Body of pancreas (tissue), 4 donors: ENCODE measurements around the gene ADARB1. TPM values are rescaled to one million over a fixed set of nuclear protein-coding genes. Genes with fewer than 3 reads are reported as not detected.

ENCODE experiments used
- ATAC-seq: fragments of 150-250 bp; one replicate; pipeline ENCODE4 v1.9.1; 2016
- DNase-seq, 4 donors: peaks; one replicate each; pipeline ENCODE4 v3.0.0-alpha.2; 2019
- H3K27ac ChIP-seq, 4 donors: fragments of 200-600 bp; sonication (generic); 1 replicate in 3 of 4; 2 replicates in 1 of 4; pipeline versions ENCODE4 v1.5.1 to v1.6.1; 2016 to 2019; ENCODE audit warnings: mild to moderate bottlenecking in 1 of 4, mixed read lengths in 1 of 4, moderate library complexity in 1 of 4
- H3K27me3 ChIP-seq, 2 donors: fragments of 200-600 bp; sonication (generic); one replicate each; pipeline ENCODE4 v1.6.0; 2016; ENCODE audit warnings: mild to moderate bottlenecking in 1 of 2
- H3K36me3 ChIP-seq, 2 donors: fragments of 200-600 bp; sonication (generic); replicated peaks in 1 of 2; 2 replicates each; pipeline ENCODE4 v1.5.1; 2016; ENCODE audit warnings: low read depth in 2 of 2; ENCODE audit not compliant: insufficient read depth in 1 of 2
- H3K4me1 ChIP-seq: fragments of 200-600 bp; sonication (generic); one replicate; pipeline ENCODE4 v1.6.0; 2016
- H3K4me3 ChIP-seq, 2 donors: fragments of 200-600 bp; sonication (generic); 1 replicate in 1 of 2; 2 replicates in 1 of 2; pipeline ENCODE4 v1.5.1; 2016 to 2019
- H3K9me3 ChIP-seq, 3 donors: fragments of 200-600 bp; sonication (generic); 1 replicate in 2 of 3; 2 replicates in 1 of 3; pipeline ENCODE4 v1.5.1; 2016
- CTCF ChIP-seq, 7 experiments: fragments of 450-650 bp in 4 of 7; fragments of 200-600 bp in 3 of 7; sonication (generic) in 3 of 7; IDR thresholded peaks; one replicate each; pipeline ENCODE4 v1.5.1; 2016 to 2019; ENCODE audit warnings: antibody characterized with exemption in 7 of 7
- POLR2A ChIP-seq, 3 donors: fragments of 450-650 bp; IDR thresholded peaks; one replicate each; pipeline ENCODE4 v1.6.1; 2016; ENCODE audit warnings: antibody characterized with exemption in 3 of 3, mild to moderate bottlenecking in 2 of 3
- WGBS, 2 donors: methylation state at CpG; one replicate each; pipeline ENCODE4 v1.1.5; 2017; 5-methylcytosine and 5-hydroxymethylcytosine counted together
- intact Hi-C: fragments of 100-400 bp; cut with DNase I; formaldehyde crosslinking; loops from one replicate; pipeline ENCODE4 v1.15.1; 2023
- total RNA-seq, 2 donors: library from RNA; depleted of rRNA; stranded (reverse); fragments of >200 nt; gene quantifications; one replicate each; pipeline ENCODE4 v1.1.0, GENCODE V29; 2016

Gene ADARB1
- total RNA-seq, 2 donors from 2014 or later = 11.4 to 11.5 TPM

GRCh38 chr21:45152265-45152746 lies 77.9 kb downstream of the ADARB1 start:
- H3K9me3 ChIP-seq = no peaks in the 10 kb centered on the region
- no peak overlapping the region for H3K4me3 ChIP-seq
- intact Hi-C loops = no loop called here
- TF ChIP-seq CTCF (IDR thresholded peaks at IDR 0.05) = peak in 1 of 7 experiments; percentile 20
- TF ChIP-seq POLR2A (IDR thresholded peaks at IDR 0.05) = no peak
- no peaks in the 10 kb centered on the region for H3K36me3 ChIP-seq
- no peaks in the 10 kb centered on the region for H3K4me1 ChIP-seq
- H3K27ac ChIP-seq = no peak overlapping the region
- DNase-seq = peak in 2 of 4 donors; percentile 18 to 43
- 57 to 85% methylated on average over 21 to 24 of the region's 24 CpGs for WGBS, 2 donors
- ATAC-seq = no peak
- no peaks in the 10 kb centered on the region for H3K27me3 ChIP-seq

- WGBS, 2 donors = 77 to 81% methylated on average over 11 of the region's 11 CpGs
- no peaks in the 10 kb centered on the region for H3K36me3 ChIP-seq
- ATAC-seq = no peak
- DNase-seq = no peak
- H3K27ac ChIP-seq = no peak overlapping the region
- no peak overlapping the region for H3K4me3 ChIP-seq
- H3K4me1 ChIP-seq = no peaks in the 10 kb centered on the region
- intact Hi-C loops = no loop called here
- no peaks in the 10 kb centered on the region for H3K9me3 ChIP-seq
- TF ChIP-seq CTCF (IDR thresholded peaks at IDR 0.05) (no peak), POLR2A (IDR thresholded peaks at IDR 0.05) (no peak)
- H3K27me3 ChIP-seq = no peaks in the 10 kb centered on the region
Observed at GRCh38 chr21:45153358-45154318, 79.3 kb downstream of the ADARB1 start.

- no peak for ATAC-seq
- TF ChIP-seq POLR2A (IDR thresholded peaks at IDR 0.05) = no peak
- no peak for TF ChIP-seq CTCF (IDR thresholded peaks at IDR 0.05)
- no peak for DNase-seq
- 78 to 83% methylated on average over 7 to 9 of the region's 9 CpGs for WGBS, 2 donors
- H3K27ac ChIP-seq = no peak overlapping the region
- no peaks in the 10 kb centered on the region for H3K27me3 ChIP-seq
- intact Hi-C loops = no loop called here
- H3K4me1 ChIP-seq = no peaks in the 10 kb centered on the region
- H3K4me3 ChIP-seq = no peak overlapping the region
- no peaks in the 10 kb centered on the region for H3K36me3 ChIP-seq
- no peaks in the 10 kb centered on the region for H3K9me3 ChIP-seq
Observed at GRCh38 chr21:45154511-45155508, 80.4 kb downstream of the ADARB1 start.

- DNase-seq = no peak
- H3K9me3 ChIP-seq = no peaks in the 10 kb centered on the region
- ATAC-seq = no peak
- intact Hi-C loops = no loop called here
- H3K27ac ChIP-seq = no peak overlapping the region
- TF ChIP-seq CTCF (IDR thresholded peaks at IDR 0.05) = no peak
- TF ChIP-seq POLR2A (IDR thresholded peaks at IDR 0.05) = no peak
- H3K36me3 ChIP-seq = no peaks in the 10 kb centered on the region
- H3K4me3 ChIP-seq = no peak overlapping the region
- no peaks in the 10 kb centered on the region for H3K27me3 ChIP-seq
- H3K4me1 ChIP-seq = no peaks in the 10 kb centered on the region
Observed at GRCh38 chr21:45155910-45156309, 81.5 kb downstream of the ADARB1 start.
